IMR-90 (cell line): Measurements from ENCODE around the gene PM20D2. TPM values are rescaled to one million over a fixed set of nuclear protein-coding genes. Genes with fewer than 3 reads are reported as not detected.

Experiments
- ATAC-seq: fragments of 200-7000 bp; cut with Tn5 transposase; 2 replicates; pipeline ENCODE4 v1.9.1; 2020; ENCODE audit warnings: low read depth, mild to moderate bottlenecking, moderate library complexity
- BruUV-seq: library from RNA; stranded (reverse); fragments of 400-500 nt; replicated peaks from 2 replicates; lab custom pipeline; 2021; lab: Mats Ljungman, UMichigan
- CTCF ChIA-PET: fragments of 300-600 bp; formaldehyde crosslinking; extraction: SDS; loops from one replicate; lab custom pipeline; 2021; ENCODE audit warnings: antibody characterized with exemption; lab: Yijun Ruan, JAX
- POLR2A ChIA-PET: fragments of 300-600 bp; sonication (Branson Sonifier 250); formaldehyde crosslinking; loops from one replicate; lab custom pipeline; 2022; ENCODE audit warnings: antibody characterized with exemption; ENCODE audit not compliant: unreplicated experiment; lab: Charles Lee
- DNase-seq: peaks from one replicate; pipeline ENCODE4 v3.0.0; 2013
- H2AFZ ChIP-seq: replicated peaks from 2 replicates; pipeline ENCODE3; 2013; ENCODE audit warnings: low read length, mild to moderate bottlenecking; ENCODE audit not compliant: poor library complexity
- H2AK5ac ChIP-seq: 2 replicates; pipeline ENCODE4 v1.6.1; 2013; ENCODE audit warnings: low read depth, low read length, inconsistent platforms
- H2AK9ac ChIP-seq: replicated peaks from 2 replicates; pipeline ENCODE3; 2013; ENCODE audit warnings: mild to moderate bottlenecking, low read depth, low read length, moderate library complexity; ENCODE audit not compliant: poor library complexity
- H2BK120ac ChIP-seq: 2 replicates; pipeline ENCODE4 v1.6.1; 2013; ENCODE audit warnings: low read depth, low read length, inconsistent platforms
- H2BK15ac ChIP-seq: 3 replicates; pipeline ENCODE4 v1.6.1; 2013; ENCODE audit warnings: low read depth, low read length, inconsistent platforms
- H2BK20ac ChIP-seq: 2 replicates; pipeline ENCODE4 v1.6.1; 2013; ENCODE audit warnings: low read depth, mild to moderate bottlenecking, inconsistent platforms, low read length, moderate library complexity
- H2BK5ac ChIP-seq: 2 replicates; pipeline ENCODE4 v1.6.1; 2013; ENCODE audit warnings: mild to moderate bottlenecking, low read depth, low read length, inconsistent platforms; ENCODE audit not compliant: poor library complexity, severe bottlenecking
- H3K14ac ChIP-seq: replicated peaks from 2 replicates; pipeline ENCODE4 v1.6.1; 2013; ENCODE audit warnings: low read depth, low read length, inconsistent platforms
- H3K18ac ChIP-seq: 2 replicates; pipeline ENCODE4 v1.6.1; 2013; ENCODE audit warnings: low read depth, low read length, control low read depth
- H3K23ac ChIP-seq: 2 replicates; pipeline ENCODE4 v1.6.1; 2013; ENCODE audit warnings: low read depth, low read length, inconsistent platforms
- H3K27ac ChIP-seq: 2 replicates; pipeline ENCODE4 v1.5.1; 2013; ENCODE audit warnings: mild to moderate bottlenecking, control low read depth, low read length; ENCODE audit not compliant: insufficient read depth
- H3K27me3 ChIP-seq: 2 replicates; pipeline ENCODE4 v1.6.1; 2013; ENCODE audit warnings: low read length; ENCODE audit not compliant: control insufficient read depth, insufficient read depth
- H3K36me3 ChIP-seq: 2 replicates; pipeline ENCODE4 v1.6.1; 2013; ENCODE audit warnings: low read length, mixed read lengths; ENCODE audit not compliant: control insufficient read depth, insufficient read depth
- H3K4ac ChIP-seq: 2 replicates; pipeline ENCODE4 v1.6.1; 2013; ENCODE audit warnings: low read depth, low read length, inconsistent platforms
- H3K4me1 ChIP-seq: 2 replicates; pipeline ENCODE4 v1.6.1; 2013; ENCODE audit warnings: low read length, mixed read lengths; ENCODE audit not compliant: control insufficient read depth, insufficient read depth
- H3K4me2 ChIP-seq: 2 replicates; pipeline ENCODE4 v1.6.1; 2013; ENCODE audit warnings: low read depth, mild to moderate bottlenecking, control low read depth, low read length, moderate library complexity
- H3K4me3 ChIP-seq: 2 replicates; pipeline ENCODE4 v1.5.1; 2013; ENCODE audit warnings: low read depth, mild to moderate bottlenecking, control low read depth, low read length, moderate library complexity; ENCODE audit not compliant: insufficient read depth
- H3K56ac ChIP-seq: 2 replicates; pipeline ENCODE4 v1.6.1; 2013; ENCODE audit warnings: low read length, inconsistent platforms; ENCODE audit not compliant: insufficient read depth; ENCODE audit errors: extremely low read depth
- H3K79me1 ChIP-seq, 2 experiments: 2 replicates each; pipeline ENCODE4 v1.6.1; 2013; ENCODE audit warnings: low read length in 2 of 2, inconsistent platforms in 1 of 2, low read depth in 1 of 2
- H3K9ac ChIP-seq: 2 replicates; pipeline ENCODE4 v1.6.1; 2013; ENCODE audit warnings: low read depth, low read length, control low read depth
- H3K9me1 ChIP-seq: 2 replicates; pipeline ENCODE4 v1.6.1; 2013; ENCODE audit warnings: low read length, inconsistent platforms; ENCODE audit not compliant: insufficient read depth
- H3K9me3 ChIP-seq: 2 replicates; pipeline ENCODE4 v1.6.1; 2013; ENCODE audit warnings: low read length; ENCODE audit not compliant: control insufficient read depth, insufficient read depth
- H4K20me1 ChIP-seq: 2 replicates; pipeline ENCODE4 v1.6.1; 2013; ENCODE audit warnings: low read length, inconsistent platforms; ENCODE audit not compliant: insufficient read depth
- H4K5ac ChIP-seq: 2 replicates; pipeline ENCODE4 v1.6.1; 2013; ENCODE audit warnings: mild to moderate bottlenecking, low read depth, low read length, control low read depth
- H4K8ac ChIP-seq, 2 experiments: 2 replicates each; pipeline ENCODE4 v1.6.1; 2013; ENCODE audit warnings: low read depth in 2 of 2, low read length in 2 of 2, control low read depth in 1 of 2, inconsistent platforms in 1 of 2
- H4K91ac ChIP-seq: 2 replicates; pipeline ENCODE4 v1.6.1; 2013; ENCODE audit warnings: low read depth, low read length, inconsistent platforms; ENCODE audit not compliant: insufficient read depth
- BHLHE40 ChIP-seq: fragments of 150-350 bp; IDR thresholded peaks from 2 replicates; pipeline ENCODE4 v1.6.1; 2016; ENCODE audit warnings: mild to moderate bottlenecking, low read depth, low read length
- MAFK ChIP-seq: IDR thresholded peaks from 2 replicates; pipeline ENCODE4 v1.6.1; 2012; ENCODE audit warnings: low read depth, low read length, improper control_type of control experiment
- RAD21 ChIP-seq: IDR thresholded peaks from 2 replicates; pipeline ENCODE4 v1.6.1; 2012; ENCODE audit warnings: low read length, improper control_type of control experiment
- RFX5 ChIP-seq: IDR thresholded peaks from 2 replicates; pipeline ENCODE4 v1.8.0; 2012; ENCODE audit warnings: low read depth, mild to moderate bottlenecking, low read length, moderate library complexity
- WGBS, 2 experiments: methylation state at CpG; one replicate each; pipeline versions ENCODE4 v1.1.5 to v1.1.7; 2013; ENCODE audit warnings: missing lambda C conversion rate in 2 of 2; ENCODE audit not compliant: insufficient read length in 1 of 2; ENCODE audit errors: extremely low coverage in 2 of 2; 5-methylcytosine and 5-hydroxymethylcytosine counted together
- dilution Hi-C: fragments of 300-500 bp; cut with HindIII; formaldehyde crosslinking; loops from one replicate; pipeline ENCODE4 v1.14.3; 2018; ENCODE audit warnings: low sequenced_read_pairs; ENCODE audit not compliant: unreplicated experiment
- in situ Hi-C: fragments of 300-500 bp; cut with MboI; formaldehyde crosslinking; loops from 3 replicates; pipeline ENCODE4 v1.14.3; 2019; ENCODE audit warnings: low sequenced_read_pairs, inconsistent platforms, mixed read lengths
- intact Hi-C: fragments of 100-400 bp; cut with micrococcal nuclease; formaldehyde crosslinking; loops from 2 replicates; pipeline ENCODE4 v1.10.0; 2022
- polyA plus RNA-seq, 3 experiments: library from polyadenylated mRNA; depleted of rRNA; stranded (reverse); fragments of >200 nt; gene quantifications; 2 replicates each; pipeline ENCODE4 v1.2.3, GENCODE V29; 2012; ENCODE audit warnings: low replicate concordance in 1 of 3
- total RNA-seq: library from RNA; depleted of rRNA; stranded (reverse); fragments of >200 nt; gene quantifications from 2 replicates; pipeline ENCODE4 v1.2.3, GENCODE V29; 2012
- TF ChIP-seq, protein P1 (sequence below): fragments of 150-350 bp; IDR thresholded peaks from 2 replicates; pipeline ENCODE4 v1.6.1; 2017; ENCODE audit warnings: mild to moderate bottlenecking, antibody characterized with exemption, low read length, low read depth

PM20D2 gene
- total and polyA plus RNA-seq, 2 of the 4 experiments (the other 2 are of a cell fraction), result 6.0 to 6.5 TPM

DNA sequence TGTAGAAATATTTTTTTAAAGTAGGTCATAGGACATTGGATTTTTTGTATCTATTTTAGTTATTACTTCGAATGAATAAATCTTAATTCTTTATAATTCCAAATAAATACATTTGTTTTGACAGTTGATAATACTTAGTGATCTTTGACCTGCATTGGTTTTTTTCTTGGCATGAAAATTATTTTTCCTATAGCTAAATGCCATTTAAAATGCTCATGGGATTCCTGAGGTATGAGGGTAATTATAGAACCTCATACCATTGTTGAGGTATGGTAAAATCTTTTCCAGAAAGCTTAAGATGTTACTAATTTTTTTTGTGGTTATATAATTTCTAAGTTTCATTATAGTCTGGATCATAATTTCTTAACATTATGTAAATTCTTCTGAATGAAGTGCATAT, 8.3 kb downstream of the PM20D2 start:
- no peak overlapping the region for H3K18ac ChIP-seq
- TF ChIP-seq, protein P1, sequence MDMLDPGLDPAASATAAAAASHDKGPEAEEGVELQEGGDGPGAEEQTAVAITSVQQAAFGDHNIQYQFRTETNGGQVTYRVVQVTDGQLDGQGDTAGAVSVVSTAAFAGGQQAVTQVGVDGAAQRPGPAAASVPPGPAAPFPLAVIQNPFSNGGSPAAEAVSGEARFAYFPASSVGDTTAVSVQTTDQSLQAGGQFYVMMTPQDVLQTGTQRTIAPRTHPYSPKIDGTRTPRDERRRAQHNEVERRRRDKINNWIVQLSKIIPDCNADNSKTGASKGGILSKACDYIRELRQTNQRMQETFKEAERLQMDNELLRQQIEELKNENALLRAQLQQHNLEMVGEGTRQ, result no peak
- TF ChIP-seq MAFK, result no peak
- no peak for TF ChIP-seq RAD21
- peak; percentile 17; the same call in 1 of the 2 replicates for TF ChIP-seq RFX5
- no peak for TF ChIP-seq BHLHE40
- H2AFZ ChIP-seq, result no peak overlapping the region
- no peak overlapping the region for H4K8ac ChIP-seq
- intact Hi-C loops (no loop called here), in situ Hi-C loops (no loop called here), dilution Hi-C loops (no loop called here)
- no peak overlapping the region for H3K14ac ChIP-seq
- no peak overlapping the region for H2AK5ac ChIP-seq
- no peak overlapping the region for H4K91ac ChIP-seq
- no peak overlapping the region for H2BK20ac ChIP-seq
- BruUV-seq, result no TSS peak
- H3K27me3 ChIP-seq, result no peaks in the 10 kb centered on the region
- H3K4ac ChIP-seq, result no peak overlapping the region
- H3K23ac ChIP-seq, result no peak overlapping the region
- peak; percentile 28 for DNase-seq
- H3K27ac ChIP-seq, result no peak overlapping the region
- H2AK9ac ChIP-seq, result no peak overlapping the region
- POLR2A ChIA-PET, result no interaction called here
- no CpG with 5 or more reads among the region's 1 CpG for WGBS, 2 experiments
- H3K9me1 ChIP-seq, result no peaks in the 10 kb centered on the region; the same call in 1 of the 2 replicates
- H3K9me3 ChIP-seq, result no peaks in the 10 kb centered on the region
- peaks cover 2% of the 10 kb centered on the region for H3K36me3 ChIP-seq
- CTCF ChIA-PET, result no interaction called here
- no peak overlapping the region for H3K9ac ChIP-seq
- no peak overlapping the region for H2BK5ac ChIP-seq
- no peak overlapping the region for H3K4me2 ChIP-seq
- no peaks in the 10 kb centered on the region for H3K4me1 ChIP-seq
- H2BK15ac ChIP-seq, result no peak overlapping the region
- H3K4me3 ChIP-seq, result no peak overlapping the region
- H4K5ac ChIP-seq, result no peak overlapping the region
- H4K20me1 ChIP-seq, result no peaks in the 10 kb centered on the region
- no peak overlapping the region for H2BK120ac ChIP-seq
- ATAC-seq, result no peak
- H3K79me1 ChIP-seq, result no peaks in the 10 kb centered on the region; a peak in 2 of 4 replicates
- H3K56ac ChIP-seq, result no peak overlapping the region
